COR-L47 (cell line): ENCODE measurements around the gene CAMSAP3.

Experiments used
- DNase-seq: peaks from one replicate; lab custom pipeline; 2025; lab: John Stamatoyannopoulos, UW

CAMSAP3 gene, protein sequence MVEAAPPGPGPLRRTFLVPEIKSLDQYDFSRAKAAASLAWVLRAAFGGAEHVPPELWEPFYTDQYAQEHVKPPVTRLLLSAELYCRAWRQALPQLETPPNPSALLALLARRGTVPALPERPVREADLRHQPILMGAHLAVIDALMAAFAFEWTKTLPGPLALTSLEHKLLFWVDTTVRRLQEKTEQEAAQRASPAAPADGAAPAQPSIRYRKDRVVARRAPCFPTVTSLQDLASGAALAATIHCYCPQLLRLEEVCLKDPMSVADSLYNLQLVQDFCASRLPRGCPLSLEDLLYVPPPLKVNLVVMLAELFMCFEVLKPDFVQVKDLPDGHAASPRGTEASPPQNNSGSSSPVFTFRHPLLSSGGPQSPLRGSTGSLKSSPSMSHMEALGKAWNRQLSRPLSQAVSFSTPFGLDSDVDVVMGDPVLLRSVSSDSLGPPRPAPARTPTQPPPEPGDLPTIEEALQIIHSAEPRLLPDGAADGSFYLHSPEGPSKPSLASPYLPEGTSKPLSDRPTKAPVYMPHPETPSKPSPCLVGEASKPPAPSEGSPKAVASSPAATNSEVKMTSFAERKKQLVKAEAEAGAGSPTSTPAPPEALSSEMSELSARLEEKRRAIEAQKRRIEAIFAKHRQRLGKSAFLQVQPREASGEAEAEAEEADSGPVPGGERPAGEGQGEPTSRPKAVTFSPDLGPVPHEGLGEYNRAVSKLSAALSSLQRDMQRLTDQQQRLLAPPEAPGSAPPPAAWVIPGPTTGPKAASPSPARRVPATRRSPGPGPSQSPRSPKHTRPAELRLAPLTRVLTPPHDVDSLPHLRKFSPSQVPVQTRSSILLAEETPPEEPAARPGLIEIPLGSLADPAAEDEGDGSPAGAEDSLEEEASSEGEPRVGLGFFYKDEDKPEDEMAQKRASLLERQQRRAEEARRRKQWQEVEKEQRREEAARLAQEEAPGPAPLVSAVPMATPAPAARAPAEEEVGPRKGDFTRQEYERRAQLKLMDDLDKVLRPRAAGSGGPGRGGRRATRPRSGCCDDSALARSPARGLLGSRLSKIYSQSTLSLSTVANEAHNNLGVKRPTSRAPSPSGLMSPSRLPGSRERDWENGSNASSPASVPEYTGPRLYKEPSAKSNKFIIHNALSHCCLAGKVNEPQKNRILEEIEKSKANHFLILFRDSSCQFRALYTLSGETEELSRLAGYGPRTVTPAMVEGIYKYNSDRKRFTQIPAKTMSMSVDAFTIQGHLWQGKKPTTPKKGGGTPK

GRCh38 chr19:7595466-7596133, at the start of gene CAMSAP3:
Gene CAMSAP3 (plus strand): TSS chr19:7595863. CDS start chr19:7596003, 140 bp downstream.
- peak; percentile 71 for DNase-seq

- DNase-seq, result no peak
Observed at GRCh38 chr19:7545904-7546303, 49.8 kb upstream of the CAMSAP3 start.

GRCh38 chr19:7547159-7547558, 48.5 kb upstream of the CAMSAP3 start:
- no peak for DNase-seq

DNA sequence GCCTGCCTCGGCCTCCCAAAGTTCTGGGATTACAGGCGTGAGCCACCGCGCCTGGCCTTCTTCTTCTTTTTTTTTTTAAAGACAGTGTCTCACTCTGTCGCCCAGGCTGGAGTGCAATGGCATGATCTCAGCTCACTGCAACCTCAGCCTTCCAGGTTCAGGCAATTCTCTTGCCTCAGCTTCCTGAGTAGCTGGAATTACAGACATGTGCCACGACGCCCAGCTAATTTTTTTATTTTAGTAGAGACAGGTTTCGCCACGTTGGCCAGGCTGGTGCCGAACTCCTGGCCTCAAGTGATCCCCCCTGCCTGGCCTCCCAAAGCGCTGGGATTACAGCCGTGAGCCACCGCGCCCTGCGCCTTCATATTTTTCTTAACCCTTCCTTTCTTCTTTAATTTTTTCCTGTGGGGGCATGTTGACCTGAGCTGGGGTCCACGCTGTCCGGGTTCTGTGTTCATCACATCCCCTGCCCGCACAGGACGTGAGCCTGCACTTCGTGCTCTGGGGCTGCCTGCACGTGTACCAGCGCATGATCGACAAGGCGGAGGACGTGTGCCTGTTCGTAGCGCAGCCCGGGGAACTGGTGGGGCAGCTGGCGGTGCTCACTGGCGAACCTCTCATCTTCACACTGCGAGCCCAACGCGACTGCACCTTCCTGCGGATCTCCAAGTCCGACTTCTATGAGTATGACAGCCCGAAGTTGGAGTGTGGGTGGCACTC, 46.1 kb upstream of the CAMSAP3 start:
- no peak for DNase-seq

GRCh38 chr19:7550169-7550770, 45.4 kb upstream of the CAMSAP3 start:
- no peak for DNase-seq

DNA sequence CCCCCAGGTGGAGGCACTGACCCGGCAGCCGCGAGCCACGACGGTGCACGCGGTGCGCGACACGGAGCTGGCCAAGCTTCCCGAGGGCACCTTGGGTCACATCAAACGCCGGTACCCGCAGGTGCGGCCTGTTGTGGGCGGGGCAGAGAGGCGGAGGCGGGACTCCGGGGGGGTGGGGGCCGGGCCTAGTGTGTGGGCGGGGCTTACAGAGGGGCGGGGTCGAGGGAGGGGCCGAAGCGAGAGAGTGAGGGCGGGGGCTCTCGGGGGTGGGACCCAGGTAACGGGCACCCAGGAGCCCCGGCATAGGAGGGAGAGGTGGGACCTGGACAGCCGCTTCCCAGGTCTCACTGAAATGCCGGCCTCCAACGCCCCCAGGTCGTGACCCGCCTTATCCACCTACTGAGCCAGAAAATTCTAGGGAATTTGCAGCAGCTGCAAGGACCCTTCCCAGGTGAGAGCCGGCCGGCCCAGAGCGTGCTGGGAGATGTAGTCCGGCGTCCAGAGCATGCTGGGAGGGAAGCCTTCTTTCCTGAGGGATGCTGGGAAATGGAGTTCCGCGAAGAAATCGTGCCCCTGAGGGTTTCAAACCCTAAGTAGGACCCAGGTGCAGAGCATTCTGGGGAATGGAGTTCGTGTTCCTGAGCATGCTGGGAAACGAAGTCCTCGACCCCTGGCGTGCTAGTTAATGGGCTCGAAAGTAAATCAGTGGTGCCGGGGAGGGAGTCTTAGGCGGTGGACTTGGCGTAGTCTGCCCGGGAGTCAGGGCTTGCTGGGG, 44.5 kb upstream of the CAMSAP3 start:
- DNase-seq, result peak; percentile 10

DNA sequence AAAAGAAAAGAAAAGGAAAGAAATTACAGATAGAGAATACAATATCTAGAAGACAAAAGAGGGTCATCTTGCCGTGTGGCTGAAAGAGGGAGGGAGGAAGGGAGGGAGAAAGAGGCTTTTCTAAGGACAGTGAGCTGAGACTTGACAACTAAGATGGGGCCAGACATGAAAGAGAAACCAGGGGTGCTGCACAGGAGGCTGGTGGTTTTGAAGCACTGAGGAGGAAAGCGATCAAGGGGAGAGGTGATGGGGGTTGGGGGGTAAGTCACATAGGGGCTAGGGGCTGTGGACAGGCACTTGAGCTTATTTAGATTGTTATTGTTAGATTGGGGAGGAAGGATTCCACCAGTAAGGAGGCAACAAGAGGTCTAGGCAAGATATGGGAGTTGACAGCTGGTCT, 42.9 kb upstream of the CAMSAP3 start:
- no peak for DNase-seq

- no peak for DNase-seq
Observed at GRCh38 chr19:7554565-7554964, 41.1 kb upstream of the CAMSAP3 start.

- DNase-seq, result no peak
Observed at GRCh38 chr19:7554990-7555864, 40.4 kb upstream of the CAMSAP3 start.

GRCh38 chr19:7556696-7557315, 38.9 kb upstream of the CAMSAP3 start:
- no peak for DNase-seq

DNA sequence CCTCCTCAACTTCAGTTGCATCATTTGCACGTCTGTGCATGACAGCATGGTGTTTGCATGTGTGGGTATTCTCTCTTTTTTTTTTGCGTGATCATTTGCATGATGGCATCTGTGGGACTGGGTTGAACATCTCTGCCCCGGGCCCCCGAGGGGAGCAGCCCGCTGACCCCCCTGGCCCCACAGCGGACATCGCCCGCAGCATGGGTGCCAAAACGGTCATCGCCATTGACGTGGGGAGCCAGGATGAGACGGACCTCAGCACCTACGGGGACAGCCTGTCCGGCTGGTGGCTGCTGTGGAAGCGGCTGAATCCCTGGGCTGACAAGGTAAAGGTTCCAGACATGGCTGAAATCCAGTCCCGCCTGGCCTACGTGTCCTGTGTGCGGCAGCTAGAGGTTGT, 37.0 kb upstream of the CAMSAP3 start:
- no peak for DNase-seq

GRCh38 chr19:7559102-7559501, 36.6 kb upstream of the CAMSAP3 start:
- DNase-seq, result no peak

GRCh38 chr19:7560255-7560654, 35.4 kb upstream of the CAMSAP3 start:
- no peak for DNase-seq

DNA sequence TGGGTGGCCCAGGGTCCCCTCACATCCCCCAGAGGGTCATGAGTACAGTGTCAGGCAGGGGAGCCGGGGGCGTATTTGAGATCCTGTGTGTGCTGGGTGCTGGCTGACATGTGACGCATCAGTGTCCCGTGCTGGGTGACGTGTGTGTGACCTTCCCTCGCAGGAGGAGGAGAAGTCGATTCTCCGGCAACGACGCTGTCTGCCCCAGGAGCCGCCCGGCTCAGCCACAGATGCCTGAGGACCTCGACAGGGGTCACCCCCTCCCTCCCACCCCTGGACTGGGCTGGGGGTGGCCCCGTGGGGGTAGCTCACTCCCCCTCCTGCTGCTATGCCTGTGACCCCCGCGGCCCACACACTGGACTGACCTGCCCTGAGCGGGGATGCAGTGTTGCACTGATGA, 34.3 kb upstream of the CAMSAP3 start:
- DNase-seq, result no peak

- DNase-seq, result no peak
Observed at GRCh38 chr19:7562646-7563393, 32.8 kb upstream of the CAMSAP3 start.

DNA sequence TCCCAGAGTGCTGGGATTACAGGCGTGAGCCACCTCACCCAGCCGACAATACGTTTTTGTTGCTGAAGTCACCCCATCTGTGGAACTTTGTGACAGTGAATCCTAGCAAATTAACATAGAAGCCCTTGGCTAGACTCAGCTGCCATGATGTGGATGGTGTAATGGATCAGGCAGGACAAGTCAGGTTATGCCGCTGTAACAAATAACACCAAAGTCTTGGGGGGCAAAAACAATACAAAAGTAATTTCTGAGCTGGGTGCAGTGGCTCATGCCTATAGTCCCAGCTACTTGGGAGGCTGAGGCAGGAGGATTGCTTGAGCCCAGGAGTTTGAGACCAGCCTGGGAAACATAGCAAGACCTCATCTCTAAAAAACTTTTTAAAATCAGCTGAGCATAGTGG, 30.8 kb upstream of the CAMSAP3 start:
- DNase-seq, result no peak

DNA sequence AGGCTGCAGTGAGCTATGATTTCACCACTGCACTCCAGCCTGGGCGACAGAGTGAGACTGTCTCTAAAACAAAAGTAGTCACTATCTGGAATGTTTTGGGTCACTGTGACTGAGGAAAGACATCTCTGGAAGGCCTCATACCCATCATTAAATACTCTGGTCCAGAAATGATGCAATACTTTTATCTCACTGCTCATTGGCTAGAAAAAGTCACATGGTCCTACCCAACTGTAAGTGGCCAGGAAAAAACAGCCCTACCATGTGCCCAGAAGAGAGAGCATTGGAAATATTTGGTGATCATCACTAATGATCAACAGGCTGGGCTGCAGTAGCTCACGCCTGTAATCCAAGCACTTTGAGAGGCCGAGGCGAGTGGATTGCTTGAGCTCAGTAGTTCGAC, 30.3 kb upstream of the CAMSAP3 start:
- DNase-seq, result no peak

DNA sequence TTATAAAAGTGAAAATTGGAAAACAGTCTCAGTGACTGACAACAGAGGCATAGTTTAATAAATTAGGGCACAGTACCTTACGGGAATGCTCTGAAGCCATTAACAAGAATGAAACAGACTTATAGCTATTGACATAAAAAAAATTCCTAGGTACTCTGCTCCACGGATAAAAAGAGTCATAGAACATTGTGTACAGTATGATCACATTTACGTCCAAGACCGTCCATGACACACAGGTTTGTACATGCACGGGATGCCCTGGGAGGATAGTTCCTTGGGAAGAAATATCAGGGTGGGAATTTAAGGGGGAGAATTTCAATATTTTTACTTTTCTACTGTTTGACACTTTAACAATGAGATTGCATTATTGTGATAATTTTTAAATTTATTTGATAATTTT, 24.9 kb upstream of the CAMSAP3 start:
- no peak for DNase-seq
